HUES64 (cell line): ENCODE data around the gene OR5K3.

Experiments
- H3K27ac ChIP-seq: 2 replicates; pipeline ENCODE4 v1.7.0; 2013; ENCODE audit warnings: low read depth, low read length, inconsistent platforms
- H3K27me3 ChIP-seq: 2 replicates; pipeline ENCODE4 v1.6.1; 2013; ENCODE audit warnings: mild to moderate bottlenecking, low read length; ENCODE audit not compliant: insufficient read depth
- H3K36me3 ChIP-seq: 2 replicates; pipeline ENCODE4 v1.6.1; 2013; ENCODE audit warnings: mild to moderate bottlenecking, low read length; ENCODE audit not compliant: insufficient read depth
- H3K4me1 ChIP-seq: 2 replicates; pipeline ENCODE4 v1.6.1; 2013; ENCODE audit warnings: mild to moderate bottlenecking, low read length, moderate library complexity; ENCODE audit not compliant: insufficient read depth
- H3K4me3 ChIP-seq: 2 replicates; pipeline ENCODE4 v1.5.1; 2013; ENCODE audit warnings: mild to moderate bottlenecking, low read length, moderate library complexity
- H3K9ac ChIP-seq: 2 replicates; pipeline ENCODE4 v1.6.1; 2013; ENCODE audit warnings: mild to moderate bottlenecking, low read depth, low read length
- H3K9me3 ChIP-seq: 2 replicates; pipeline ENCODE4 v1.6.1; 2013; ENCODE audit warnings: low read depth, low read length; ENCODE audit not compliant: insufficient read depth
- WGBS: fragments of 150-250, 120-280 bp; methylation state at CpG from one replicate; pipeline ENCODE4 v1.1.7; 2013; ENCODE audit warnings: missing lambda C conversion rate; 5-methylcytosine and 5-hydroxymethylcytosine counted together

Gene OR5K3

DNA sequence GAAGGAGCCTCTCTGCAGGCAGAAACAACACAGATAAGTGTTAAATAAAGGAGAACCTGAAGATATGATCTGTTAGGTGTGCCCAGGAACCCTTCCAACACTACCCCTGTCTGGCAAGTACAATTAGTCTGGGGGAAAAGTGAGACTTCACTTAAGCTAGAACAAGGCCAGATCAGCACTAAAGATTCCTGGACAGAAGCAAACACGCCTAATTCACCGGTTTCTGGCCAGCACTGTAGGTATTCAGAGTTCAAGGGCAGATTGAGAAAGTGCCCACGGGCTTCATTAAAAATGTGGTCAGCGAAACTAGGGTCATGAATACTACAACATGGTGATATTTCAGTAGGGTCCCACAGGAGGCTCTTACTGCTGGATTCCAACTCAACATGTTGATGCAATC is 43.9 kb downstream of the OR5K3 start:
- Histone ChIP-seq H3K36me3 (no peaks in the 10 kb centered on the region), H3K9ac (no peak overlapping the region), H3K9me3 (peaks cover 4% of the 10 kb centered on the region; the same call in 1 of the 2 replicates), H3K27ac (no peak overlapping the region), H3K27me3 (no peaks in the 10 kb centered on the region), H3K4me1 (no peaks in the 10 kb centered on the region), H3K4me3 (no peak overlapping the region)
- 87% methylated on average over 4 of the region's 4 CpGs for WGBS

DNA sequence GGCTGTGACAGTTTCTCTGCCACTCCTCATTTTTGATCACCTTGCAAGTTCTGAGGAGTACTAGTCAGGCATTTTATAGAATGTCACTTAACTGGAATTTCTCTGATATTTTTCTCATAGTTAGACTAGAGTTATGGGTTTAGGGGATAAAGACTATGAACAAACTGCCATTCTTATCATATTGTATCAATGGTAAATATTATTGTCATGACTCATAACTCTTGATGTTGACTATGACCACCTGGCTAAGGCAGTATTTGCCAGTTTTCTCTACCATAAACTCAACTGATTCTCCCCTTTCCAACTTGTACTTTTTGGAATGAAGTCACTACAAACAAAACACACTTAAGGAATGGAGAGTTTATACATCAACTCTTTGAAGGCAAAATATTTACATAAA is 49.8 kb downstream of the OR5K3 start:
- Histone ChIP-seq H3K27me3 (no peaks in the 10 kb centered on the region), H3K27ac (no peak overlapping the region), H3K9ac (no peak overlapping the region), H3K9me3 (no peaks in the 10 kb centered on the region), H3K4me3 (no peak overlapping the region), H3K36me3 (no peaks in the 10 kb centered on the region), H3K4me1 (no peaks in the 10 kb centered on the region)
